Vagina (tissue), 2 donors: ENCODE measurements around the gene SLC7A8. TPM values are rescaled to one million over a fixed set of nuclear protein-coding genes. Genes with fewer than 3 reads are reported as not detected.

ENCODE experiments used
- DNase-seq, 2 donors: peaks; one replicate each; pipeline ENCODE4 v3.0.0-alpha.2; 2017; ENCODE audit errors: extremely low spot score in 2 of 2
- H3K27ac ChIP-seq: fragments of 200-600 bp; sonication (generic); one replicate; pipeline ENCODE4 v1.5.1; 2019
- H3K27me3 ChIP-seq: fragments of 200-600 bp; sonication (generic); one replicate; pipeline ENCODE4 v1.5.1; 2019
- H3K36me3 ChIP-seq, 2 donors: fragments of 200-600 bp; sonication (generic); one replicate each; pipeline ENCODE4 v1.5.1; 2017 to 2019
- H3K4me1 ChIP-seq: fragments of 200-600 bp; sonication (generic); one replicate; pipeline ENCODE4 v1.5.1; 2019
- H3K4me3 ChIP-seq, 2 donors: fragments of 200-600 bp; sonication (generic); 1 replicate in 1 of 2; 2 replicates in 1 of 2; pipeline ENCODE4 v1.5.1; 2016 to 2019
- H3K9me3 ChIP-seq: fragments of 200-600 bp; sonication (generic); one replicate; pipeline ENCODE4 v1.5.1; 2019
- CTCF ChIP-seq, 3 experiments: fragments of 450-650 bp in 2 of 3; fragments of 200-600 bp in 1 of 3; sonication (generic) in 1 of 3; IDR thresholded peaks; one replicate each; pipeline ENCODE4 v1.5.1; 2017 to 2019; ENCODE audit warnings: antibody characterized with exemption in 3 of 3, mild to moderate bottlenecking in 2 of 3, moderate library complexity in 2 of 3
- POLR2A ChIP-seq, 2 donors: fragments of 450-650 bp; IDR thresholded peaks; one replicate each; pipeline ENCODE4 v1.6.1; 2017; ENCODE audit warnings: antibody characterized with exemption in 2 of 2, mild to moderate bottlenecking in 2 of 2, moderate library complexity in 2 of 2
- POLR2AphosphoS5 ChIP-seq, 2 donors: sonication (generic); formaldehyde crosslinking; IDR thresholded peaks; one replicate each; pipeline ENCODE4 v1.9.0; 2017; ENCODE audit warnings: antibody characterized with exemption in 2 of 2, mild to moderate bottlenecking in 2 of 2, low read depth in 1 of 2; ENCODE audit not compliant: insufficient read depth in 1 of 2
- intact Hi-C: fragments of 100-400 bp; cut with DNase I; formaldehyde crosslinking; loops from one replicate; pipeline ENCODE4 v1.15.1; 2023
- total RNA-seq: library from RNA; depleted of rRNA; stranded (reverse); fragments of >200 nt; gene quantifications from one replicate; pipeline ENCODE4 v1.2.3, GENCODE V29; 2016

SLC7A8 gene
- total RNA-seq, 1 donor from 2014 or later, result 68.5 TPM

GRCh38 chr14:23175823-23176222 is 7.6 kb downstream of the SLC7A8 start:
- H3K36me3 ChIP-seq, result no peaks in the 10 kb centered on the region
- no peaks in the 10 kb centered on the region for H3K9me3 ChIP-seq
- peaks cover 63% of the 10 kb centered on the region for H3K4me1 ChIP-seq
- TF ChIP-seq POLR2AphosphoS5 (IDR thresholded peaks at IDR 0.05; ENCODE audit: insufficient read depth in 1 of 2, low read depth in 1 of 2) (no peak), POLR2A (IDR thresholded peaks at IDR 0.05) (no peak), CTCF (IDR thresholded peaks at IDR 0.05) (no peak)
- intact Hi-C loops, result no loop called here
- no peak overlapping the region for H3K4me3 ChIP-seq
- no peak for DNase-seq
- H3K27me3 ChIP-seq, result no peaks in the 10 kb centered on the region
- H3K27ac ChIP-seq, result no peak overlapping the region

- TF ChIP-seq POLR2A (IDR thresholded peaks at IDR 0.05), result no peak
- TF ChIP-seq CTCF (IDR thresholded peaks at IDR 0.05), result no peak
- TF ChIP-seq POLR2AphosphoS5 (IDR thresholded peaks at IDR 0.05; ENCODE audit: insufficient read depth in 1 of 2, low read depth in 1 of 2), result no peak
These were observed 8.9 kb downstream of the SLC7A8 start for GRCh38 chr14:23174296-23175184.

GRCh38 chr14:23173796-23174195 is 9.7 kb downstream of the SLC7A8 start:
- Histone ChIP-seq H3K36me3 (no peaks in the 10 kb centered on the region), H3K4me1 (peaks cover 54% of the 10 kb centered on the region), H3K27me3 (no peaks in the 10 kb centered on the region), H3K27ac (peak overlapping the region; percentile 69), H3K4me3 (no peak overlapping the region), H3K9me3 (no peaks in the 10 kb centered on the region)
- intact Hi-C loops, result no loop called here
- no peak for DNase-seq
- no peak for TF ChIP-seq CTCF (IDR thresholded peaks at IDR 0.05)

More at GRCh38 chr14:23174296-23175184, 8.9 kb downstream of the SLC7A8 start:
- Histone ChIP-seq H3K4me1 (peaks cover 58% of the 10 kb centered on the region), H3K9me3 (no peaks in the 10 kb centered on the region), H3K4me3 (no peak overlapping the region), H3K27me3 (no peaks in the 10 kb centered on the region), H3K36me3 (no peaks in the 10 kb centered on the region), H3K27ac (peak overlapping the region; percentile 69)
- no peak for DNase-seq
- intact Hi-C loops, result no loop called here

- Histone ChIP-seq H3K27me3 (no peaks in the 10 kb centered on the region), H3K27ac (no peak overlapping the region), H3K4me1 (peaks cover 60% of the 10 kb centered on the region), H3K36me3 (no peaks in the 10 kb centered on the region), H3K9me3 (no peaks in the 10 kb centered on the region), H3K4me3 (no peak overlapping the region)
- DNase-seq, result no peak
- TF ChIP-seq POLR2A (IDR thresholded peaks at IDR 0.05), result no peak
- no peak for TF ChIP-seq CTCF (IDR thresholded peaks at IDR 0.05)
- intact Hi-C loops, result no loop called here
These were observed 10.4 kb downstream of the SLC7A8 start for GRCh38 chr14:23173031-23173430.

GRCh38 chr14:23172574-23172973 is 10.9 kb downstream of the SLC7A8 start:
- Histone ChIP-seq H3K27ac (peak overlapping the region; percentile 13), H3K9me3 (no peaks in the 10 kb centered on the region), H3K4me3 (no peak overlapping the region), H3K36me3 (no peaks in the 10 kb centered on the region), H3K4me1 (peaks cover 62% of the 10 kb centered on the region), H3K27me3 (no peaks in the 10 kb centered on the region)
- TF ChIP-seq POLR2AphosphoS5 (IDR thresholded peaks at IDR 0.05; ENCODE audit: insufficient read depth in 1 of 2, low read depth in 1 of 2) (no peak), CTCF (IDR thresholded peaks at IDR 0.05) (no peak), POLR2A (IDR thresholded peaks at IDR 0.05) (no peak)
- DNase-seq, result no peak
- intact Hi-C loops, result no loop called here
